Fibroblast of peridontal ligament (primary cell): ENCODE results near the gene BNIP3.
"Not testable (repeated sequence)": the region's sequence is repeated elsewhere in the genome, so short reads cannot be mapped to it uniquely, and the experiment has no call there.

Source experiments
- DNase-seq: peaks from one replicate; pipeline ENCODE4 v3.0.0-alpha.2; 2010; ENCODE audit errors: extremely low read depth

The BNIP3 gene

GRCh38 chr10:131977323-131978096 lies 4.2 kb downstream of the BNIP3 start:
- DNase-seq, result no peak

GRCh38 chr10:131975796-131976195 lies 5.9 kb downstream of the BNIP3 start:
- DNase-seq, result no peak

- DNase-seq, result no peak
Measured at GRCh38 chr10:131975003-131975402, 6.7 kb downstream of the BNIP3 start.

- no peak for DNase-seq
Measured at GRCh38 chr10:131974034-131974817, 7.5 kb downstream of the BNIP3 start.

- no peak for DNase-seq
Measured at GRCh38 chr10:131973160-131973951, 8.4 kb downstream of the BNIP3 start.

- DNase-seq, result peak; percentile 23
Measured at GRCh38 chr10:131972474-131973071, 9.2 kb downstream of the BNIP3 start.

GRCh38 chr10:131971591-131971990 lies 10.1 kb downstream of the BNIP3 start:
- DNase-seq, result no peak

- DNase-seq, result no peak
Measured at GRCh38 chr10:131970946-131971345, 10.8 kb downstream of the BNIP3 start.

GRCh38 chr10:131968949-131969348 lies 12.8 kb downstream of the BNIP3 start:
- no peak for DNase-seq

- peak; percentile 21 for DNase-seq
Measured at GRCh38 chr10:131964298-131964697, 17.4 kb downstream of the BNIP3 start.

GRCh38 chr10:131963811-131964210 lies 17.9 kb downstream of the BNIP3 start:
- DNase-seq, result no peak

- no peak for DNase-seq
Measured at GRCh38 chr10:131963350-131963749, 18.4 kb downstream of the BNIP3 start.

- peak; percentile 44 for DNase-seq
Measured at GRCh38 chr10:131961777-131962662, 19.7 kb downstream of the BNIP3 start.

GRCh38 chr10:131961047-131961776 lies 20.5 kb downstream of the BNIP3 start:
- DNase-seq, result no peak

- DNase-seq, result no peak
Measured at GRCh38 chr10:131960631-131961046, 21.1 kb downstream of the BNIP3 start.

- no peak for DNase-seq
Measured at GRCh38 chr10:131959841-131960240, 21.9 kb downstream of the BNIP3 start.

- DNase-seq, result no peak
Measured at GRCh38 chr10:131955591-131956340, 26.0 kb downstream of the BNIP3 start.

GRCh38 chr10:131954356-131954965 lies 27.3 kb downstream of the BNIP3 start:
- DNase-seq, result no peak

- not testable (repeated sequence) for DNase-seq
Measured at GRCh38 chr10:131949908-131950307, 31.8 kb downstream of the BNIP3 start.
